Measurements from ENCODE around the gene KRT83. TPM values are rescaled to one million over a fixed set of nuclear protein-coding genes. Genes with fewer than 3 reads are reported as not detected.

KRT83 gene
- polyA plus RNA-seq, 1 of the 3 experiments (the other 2 are of a cell fraction): 0.03 TPM

GRCh38 chr12:52331833-52332232 is 10.6 kb upstream of the KRT83 start:
- no peak overlapping the region for H3K9ac ChIP-seq
- peaks cover 3% of the 10 kb centered on the region for H3F3A ChIP-seq (replicated peaks; ENCODE audit: insufficient read depth)
- no peak overlapping the region for H2AFZ ChIP-seq (ENCODE audit: low read depth)
- 0 out of 2 replicates have a peak, but pooled peaks cover 3% of the 10 kb centered on the region for H3K9me3 ChIP-seq
- no peaks in the 10 kb centered on the region for H3K36me3 ChIP-seq (replicated peaks in 1 of 2; ENCODE audit: control insufficient read depth in 1 of 2, insufficient read depth in 2 of 2, low read length in 1 of 2)
- no peak for DNase-seq
- H3K79me2 ChIP-seq (ENCODE audit: insufficient read depth): no peaks in the 10 kb centered on the region
- peaks cover 0 to 18% of the 10 kb centered on the region in 2 experiments; a peak in 2 of 4 replicates for H3K4me1 ChIP-seq (ENCODE audit: control insufficient read depth in 1 of 2, insufficient read depth in 2 of 2, low read depth in 1 of 2, low read length in 1 of 2)
- H4K20me1 ChIP-seq (ENCODE audit: insufficient read depth): no peaks in the 10 kb centered on the region
- no peaks in the 10 kb centered on the region for H3K9me2 ChIP-seq
- 72% methylated on average over 3 of the region's 3 CpGs for WGBS (ENCODE audit: low lambda C conversion rate)
- H3K4me2 ChIP-seq: no peak overlapping the region
- TF ChIP-seq YY1 (IDR thresholded peaks at IDR 0.05; ENCODE audit: low read depth) (no peak), MXI1 (IDR thresholded peaks at IDR 0.05; ENCODE audit: low read depth, low read length) (no peak), CHD2 (IDR thresholded peaks at IDR 0.05; ENCODE audit: low read length, partially characterized antibody) (no peak), EP300 (IDR thresholded peaks at IDR 0.05; ENCODE audit: borderline replicate concordance in 1 of 2, low read depth in 1 of 2, low read length in 1 of 2) (no peak), RCOR1 (IDR thresholded peaks at IDR 0.05; ENCODE audit: low read length) (no peak), MAX (IDR thresholded peaks at IDR 0.05; ENCODE audit: low read depth) (no peak)
- no peak overlapping the region for H3K27ac ChIP-seq (ENCODE audit: low read depth in 2 of 2, low read length in 1 of 2)
- CTCF ChIA-PET: interaction anchor here (0.6 to 5.4 kb wide), 10 partner anchors 9 to 548 kb away, joined by 3 to 25 read pairs (median 3); no protein-coding TSS in a partner anchor
- POLR2A ChIA-PET: no interaction called here
- H3K27me3 ChIP-seq (ENCODE audit: insufficient read depth): no peaks in the 10 kb centered on the region; the same call in 1 of the 2 replicates
- no peak overlapping the region for H3K4me3 ChIP-seq (ENCODE audit: low read depth in 2 of 2, low read length in 1 of 2)

- WGBS (ENCODE audit: low lambda C conversion rate): 57% methylated on average over 1 of the region's 1 CpG
- CTCF ChIA-PET: interaction anchor here (0.8 to 5.4 kb wide), 9 partner anchors 9 to 175 kb away, joined by 3 to 25 read pairs (median 3); no protein-coding TSS in a partner anchor
- H3K9me3 ChIP-seq: no peaks in the 10 kb centered on the region
Measured at GRCh38 chr12:52331039-52331438, 9.8 kb upstream of the KRT83 start.

More at GRCh38 chr12:52331039-52331438, 9.8 kb upstream of the KRT83 start:
- Histone ChIP-seq H4K20me1 (ENCODE audit: insufficient read depth) (no peaks in the 10 kb centered on the region), H3K4me1 (ENCODE audit: control insufficient read depth in 1 of 2, insufficient read depth in 2 of 2, low read depth in 1 of 2, low read length in 1 of 2) (peaks cover 0 to 18% of the 10 kb centered on the region in 2 experiments; a peak in 2 of 4 replicates), H3K9me2 (no peaks in the 10 kb centered on the region), H3K79me2 (ENCODE audit: insufficient read depth) (no peaks in the 10 kb centered on the region), H2AFZ (ENCODE audit: low read depth) (no peak overlapping the region), H3K27ac (ENCODE audit: low read depth in 2 of 2, low read length in 1 of 2) (no peak overlapping the region), H3K36me3 (replicated peaks in 1 of 2; ENCODE audit: control insufficient read depth in 1 of 2, insufficient read depth in 2 of 2, low read length in 1 of 2) (no peaks in the 10 kb centered on the region), H3K4me3 (ENCODE audit: low read depth in 2 of 2, low read length in 1 of 2) (no peak overlapping the region), H3K27me3 (ENCODE audit: insufficient read depth) (no peaks in the 10 kb centered on the region; the same call in 1 of the 2 replicates), H3K4me2 (no peak overlapping the region), H3K9ac (no peak overlapping the region), H3F3A (replicated peaks; ENCODE audit: insufficient read depth) (no peaks in the 10 kb centered on the region)
- POLR2A ChIA-PET: interaction anchor here (0.7 kb wide), 1 partner anchor 131 kb away, joined by 3 read pairs; no protein-coding TSS in a partner anchor
- TF ChIP-seq JUND (IDR thresholded peaks at IDR 0.05) (no peak), FOXM1 (IDR thresholded peaks at IDR 0.05; ENCODE audit: low read depth) (no peak), CTCF (IDR thresholded peaks at IDR 0.05) (no peak), EP300 (IDR thresholded peaks at IDR 0.05; ENCODE audit: borderline replicate concordance in 1 of 2, low read depth in 1 of 2, low read length in 1 of 2) (no peak), RXRA (IDR thresholded peaks at IDR 0.05; ENCODE audit: borderline replicate concordance, low read depth) (no peak), TCF12 (IDR thresholded peaks at IDR 0.05) (no peak), TEAD4 (IDR thresholded peaks at IDR 0.05; ENCODE audit: borderline replicate concordance, insufficient read depth) (no peak)
- DNase-seq: no peak

All from SK-N-SH (cell line).